ENCODE measurements around the gene RING1. TPM values are rescaled to one million over a fixed set of nuclear protein-coding genes. Genes with fewer than 3 reads are reported as not detected.

The RING1 gene
- total RNA-seq, 2 experiments from 2014 or later, result 38.1 to 44.0 TPM

- POLR2A ChIA-PET, result no interaction called here
These were observed 17.7 kb upstream of the RING1 start for GRCh38 chr6:33190504-33191107.

GRCh38 chr6:33191383-33192104 is 16.8 kb upstream of the RING1 start:
- H3K4me1 Mint-ChIP-seq, result peaks cover 10% of the 10 kb centered on the region
- POLR2A ChIA-PET, result no interaction called here

More at GRCh38 chr6:33190504-33191107, 17.7 kb upstream of the RING1 start:
- Mint-ChIP-seq H3K4me1 (peaks cover 10% of the 10 kb centered on the region), H3K27me3 (peaks cover 41% of the 10 kb centered on the region), H3K36me3 (ENCODE audit: low read depth) (peaks cover 21% of the 10 kb centered on the region), H3K27ac (no peak overlapping the region), H3K9me3 (no peaks in the 10 kb centered on the region), H3K4me3 (no peak overlapping the region)
- DNase-seq, result no peak
- CTCF ChIA-PET, result no interaction called here

GRCh38 chr6:33192105-33192646 is 16.1 kb upstream of the RING1 start, which contains the start of gene COL11A2:
COL11A2 (minus strand) TSS chr6:33192467; CDS start chr6:33192240, 227 bp downstream.
- DNase-seq, result no peak
- ChIA-PET CTCF (interaction anchor here (0.5 to 1.2 kb wide), 2 partner anchors 56 to 187 kb away, joined by 5 to 7 read pairs; no protein-coding TSS in a partner anchor), POLR2A (no interaction called here)
- peaks cover 32% of the 10 kb centered on the region for H3K36me3 Mint-ChIP-seq (ENCODE audit: low read depth)
- H3K4me3 Mint-ChIP-seq, result no peak within 1 kb of the TSS
- peaks cover 36% of the 10 kb centered on the region for H3K27me3 Mint-ChIP-seq
- no peak within 1 kb of the TSS for H3K27ac Mint-ChIP-seq
- peaks cover 11% of the 10 kb centered on the region for H3K4me1 Mint-ChIP-seq
- H3K9me3 Mint-ChIP-seq, result no peaks in the 10 kb centered on the region

More at GRCh38 chr6:33191383-33192104, 16.8 kb upstream of the RING1 start:
- H3K27me3 Mint-ChIP-seq, result peaks cover 40% of the 10 kb centered on the region
- H3K4me3 Mint-ChIP-seq, result no peak overlapping the region
- H3K36me3 Mint-ChIP-seq (ENCODE audit: low read depth), result peaks cover 31% of the 10 kb centered on the region
- no peaks in the 10 kb centered on the region for H3K9me3 Mint-ChIP-seq
- no peak overlapping the region for H3K27ac Mint-ChIP-seq
- no peak for DNase-seq
- CTCF ChIA-PET, result interaction anchor here (0.5 to 1.2 kb wide), 2 partner anchors 56 to 188 kb away, joined by 5 to 7 read pairs; no protein-coding TSS in a partner anchor

GRCh38 chr6:33192671-33193602 is 15.4 kb upstream of the RING1 start:
- H3K4me3 Mint-ChIP-seq, result no peak overlapping the region
- peaks cover 32% of the 10 kb centered on the region for H3K36me3 Mint-ChIP-seq (ENCODE audit: low read depth)
- peaks cover 18% of the 10 kb centered on the region for H3K4me1 Mint-ChIP-seq
- H3K9me3 Mint-ChIP-seq, result no peaks in the 10 kb centered on the region
- ChIA-PET CTCF (interaction anchor here (2.4 kb wide), 1 partner anchor 56 kb away, joined by 9 read pairs; no protein-coding TSS in a partner anchor), POLR2A (no interaction called here)
- no peak for DNase-seq
- no peak overlapping the region for H3K27ac Mint-ChIP-seq
- peaks cover 33% of the 10 kb centered on the region for H3K27me3 Mint-ChIP-seq

GRCh38 chr6:33193619-33194018 is 14.7 kb upstream of the RING1 start:
- H3K9me3 Mint-ChIP-seq, result no peaks in the 10 kb centered on the region
- H3K36me3 Mint-ChIP-seq (ENCODE audit: low read depth), result peaks cover 32% of the 10 kb centered on the region
- ChIA-PET POLR2A (no interaction called here), CTCF (interaction anchor here (1.1 to 2.4 kb wide), 2 partner anchors 20 to 55 kb away, joined by 3 to 9 read pairs; no protein-coding TSS in a partner anchor)
- H3K4me3 Mint-ChIP-seq, result no peak overlapping the region
- no peak for DNase-seq
- H3K4me1 Mint-ChIP-seq, result peaks cover 25% of the 10 kb centered on the region
- H3K27me3 Mint-ChIP-seq, result peaks cover 31% of the 10 kb centered on the region
- H3K27ac Mint-ChIP-seq, result no peak overlapping the region

GRCh38 chr6:33194431-33194979 is 13.8 kb upstream of the RING1 start:
- Mint-ChIP-seq H3K4me1 (peaks cover 33% of the 10 kb centered on the region), H3K27ac (no peak overlapping the region), H3K27me3 (peaks cover 30% of the 10 kb centered on the region), H3K36me3 (ENCODE audit: low read depth) (peaks cover 32% of the 10 kb centered on the region), H3K9me3 (no peaks in the 10 kb centered on the region), H3K4me3 (no peak overlapping the region)
- ChIA-PET CTCF (interaction anchor here (1.1 to 2.4 kb wide), 4 partner anchors 11 to 150 kb away, joined by 3 to 9 read pairs (median 4); no protein-coding TSS in a partner anchor), POLR2A (no interaction called here)
- DNase-seq, result no peak

GRCh38 chr6:33195304-33196165 is 12.8 kb upstream of the RING1 start:
- ChIA-PET POLR2A (no interaction called here), CTCF (interaction anchor here (1.2 to 2.4 kb wide), 3 partner anchors 12 to 149 kb away, joined by 3 to 9 read pairs (median 6); no protein-coding TSS in a partner anchor)
- Mint-ChIP-seq H3K9me3 (no peaks in the 10 kb centered on the region), H3K4me3 (no peak overlapping the region), H3K27me3 (peaks cover 24% of the 10 kb centered on the region), H3K36me3 (ENCODE audit: low read depth) (peaks cover 33% of the 10 kb centered on the region), H3K27ac (no peak overlapping the region), H3K4me1 (peaks cover 35% of the 10 kb centered on the region)
- DNase-seq, result no peak

- Mint-ChIP-seq H3K4me1 (peaks cover 48% of the 10 kb centered on the region), H3K27me3 (peaks cover 8% of the 10 kb centered on the region), H3K4me3 (peak overlapping the region; percentile 100), H3K27ac (peak overlapping the region; percentile 83), H3K36me3 (ENCODE audit: low read depth) (peaks cover 52% of the 10 kb centered on the region), H3K9me3 (no peaks in the 10 kb centered on the region)
- CTCF ChIA-PET, result interaction anchor here (0.5 to 2.2 kb wide), 17 partner anchors 11 to 516 kb away, joined by 3 to 10 read pairs (median 4); partner anchors contain the start of genes B3GALT4 and RING1
- POLR2A ChIA-PET, result interaction anchor here (0.5 kb wide), 1 partner anchor 366 kb away, joined by 4 read pairs; no protein-coding TSS in a partner anchor
- peak; percentile 54 for DNase-seq
These were observed 10.8 kb upstream of the RING1 start for GRCh38 chr6:33197431-33198048.

- H3K9me3 Mint-ChIP-seq, result no peaks in the 10 kb centered on the region
- H3K36me3 Mint-ChIP-seq (ENCODE audit: low read depth), result peaks cover 57% of the 10 kb centered on the region
- ChIA-PET CTCF (interaction anchor here (0.6 to 2.2 kb wide), 17 partner anchors 10 to 337 kb away, joined by 3 to 10 read pairs (median 5); partner anchors contain the start of genes B3GALT4 and RING1), POLR2A (no interaction called here)
- DNase-seq, result no peak
- H3K27ac Mint-ChIP-seq, result peak overlapping the region; percentile 83
- H3K27me3 Mint-ChIP-seq, result peaks cover 3% of the 10 kb centered on the region
- peak overlapping the region; percentile 100 for H3K4me3 Mint-ChIP-seq
- peaks cover 52% of the 10 kb centered on the region for H3K4me1 Mint-ChIP-seq
These were observed 10.0 kb upstream of the RING1 start for GRCh38 chr6:33198159-33198852.

GRCh38 chr6:33198853-33199436 is 9.4 kb upstream of the RING1 start:
- DNase-seq, result no peak
- H3K27ac Mint-ChIP-seq, result peak overlapping the region; percentile 83
- ChIA-PET CTCF (interaction anchor here (0.6 to 2.2 kb wide), 6 partner anchors 9 to 337 kb away, joined by 3 to 10 read pairs (median 4); partner anchors contain the start of gene RING1), POLR2A (no interaction called here)
- peak overlapping the region; percentile 100 for H3K4me3 Mint-ChIP-seq
- peaks cover 57% of the 10 kb centered on the region for H3K4me1 Mint-ChIP-seq
- no peaks in the 10 kb centered on the region for H3K9me3 Mint-ChIP-seq
- peaks cover 57% of the 10 kb centered on the region for H3K36me3 Mint-ChIP-seq (ENCODE audit: low read depth)
- no peaks in the 10 kb centered on the region for H3K27me3 Mint-ChIP-seq
